Right atrium auricular region (tissue), 2 donors: ENCODE measurements around the gene DDI2. TPM values are rescaled to one million over a fixed set of nuclear protein-coding genes. Genes with fewer than 3 reads are reported as not detected.

ENCODE experiments used
- DNase-seq: peaks from one replicate; pipeline ENCODE4 v3.0.0-alpha.2; 2019; ENCODE audit warnings: low spot score
- H3K27ac ChIP-seq, 2 donors: fragments of 200-600 bp; sonication (generic); 1 replicate in 1 of 2; 2 replicates in 1 of 2; pipeline ENCODE4 v1.5.1; 2016 to 2019
- H3K27me3 ChIP-seq, 2 donors: fragments of 200-600 bp; sonication (generic); one replicate each; pipeline versions ENCODE4 v1.5.1 to v1.6.0; 2017 to 2019
- H3K36me3 ChIP-seq: fragments of 200-600 bp; sonication (generic); one replicate; pipeline ENCODE4 v1.5.1; 2016
- H3K4me1 ChIP-seq, 2 donors: fragments of 200-600 bp; sonication (generic); one replicate each; pipeline versions ENCODE4 v1.5.1 to v1.6.0; 2017 to 2019
- H3K4me3 ChIP-seq, 2 donors: fragments of 200-600 bp; sonication (generic); 1 replicate in 1 of 2; 2 replicates in 1 of 2; pipeline ENCODE4 v1.5.1; 2017 to 2019; ENCODE audit warnings: mild to moderate bottlenecking in 1 of 2, moderate library complexity in 1 of 2
- H3K9me3 ChIP-seq, 2 donors: fragments of 200-600 bp; sonication (generic); one replicate each; pipeline ENCODE4 v1.5.1; 2019
- CTCF ChIP-seq, 2 donors: fragments of 200-600 bp; sonication (generic); IDR thresholded peaks; one replicate each; pipeline ENCODE4 v1.5.1; 2019; ENCODE audit warnings: antibody characterized with exemption in 2 of 2
- total RNA-seq, 2 donors: library from RNA; depleted of rRNA; stranded (reverse); fragments of >200 nt; gene quantifications; one replicate each; pipeline ENCODE4 v1.1.0, GENCODE V29; 2016

The DDI2 gene
- total RNA-seq, 2 donors from 2014 or later, result 16.5 to 24.7 TPM

- Histone ChIP-seq H3K9me3 (no peaks in the 10 kb centered on the region), H3K4me3 (no peak overlapping the region), H3K4me1 (peaks cover 0 to 74% of the 10 kb centered on the region in 2 donors), H3K27me3 (no peaks in the 10 kb centered on the region), H3K27ac (peak overlapping the region; percentile 74 to 82), H3K36me3 (peaks cover 35% of the 10 kb centered on the region)
- no peak for DNase-seq
- no peak for TF ChIP-seq CTCF (IDR thresholded peaks at IDR 0.05)
These were observed 97.3 kb downstream of the DDI2 start for GRCh38 chr1:15714406-15715136.

DNA sequence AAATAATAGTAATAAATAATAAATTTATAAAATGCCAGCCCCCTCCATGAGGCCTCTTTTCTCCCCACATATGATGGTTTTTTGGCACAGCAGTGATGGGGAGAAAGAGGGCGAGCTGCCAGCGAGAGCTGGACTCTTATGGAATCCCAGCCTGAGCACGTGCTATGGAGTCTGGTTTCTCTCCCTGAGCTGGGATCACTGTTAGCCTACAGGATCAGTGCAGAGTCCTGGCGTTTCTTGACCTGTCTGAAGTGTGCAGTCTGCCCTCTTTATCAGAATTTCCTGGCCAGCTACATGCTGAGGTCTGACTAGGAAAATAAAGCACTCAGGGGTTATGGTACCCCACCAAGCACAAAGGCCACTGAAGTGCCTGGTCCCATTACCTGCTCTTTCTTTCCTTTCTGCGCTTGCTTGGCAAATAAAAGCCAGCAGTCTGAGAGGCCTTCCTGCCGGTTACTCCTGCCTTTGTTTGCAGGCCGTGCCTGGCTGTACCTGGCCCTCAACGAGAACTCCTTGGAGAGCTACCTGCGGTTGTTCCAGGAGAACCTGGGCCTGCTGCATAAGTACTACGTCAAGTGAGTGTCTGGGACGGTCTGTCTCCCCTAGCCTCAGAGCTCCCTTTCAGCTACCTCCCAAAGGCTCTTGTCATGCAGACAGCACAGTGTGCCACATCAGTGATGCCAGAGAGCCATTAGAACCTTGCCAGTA, 100.3 kb downstream of the DDI2 start:
- DNase-seq, result no peak
- Histone ChIP-seq H3K4me1 (peaks cover 0 to 74% of the 10 kb centered on the region in 2 donors), H3K27me3 (no peaks in the 10 kb centered on the region), H3K27ac (peak overlapping the region; percentile 57 to 74), H3K9me3 (no peaks in the 10 kb centered on the region), H3K4me3 (no peak overlapping the region), H3K36me3 (peaks cover 60% of the 10 kb centered on the region)
- TF ChIP-seq CTCF (IDR thresholded peaks at IDR 0.05), result no peak

- peak overlapping the region; percentile 57 to 74 for H3K27ac ChIP-seq
- TF ChIP-seq CTCF (IDR thresholded peaks at IDR 0.05), result no peak
- no peaks in the 10 kb centered on the region for H3K9me3 ChIP-seq
- peaks cover 0 to 68% of the 10 kb centered on the region in 2 donors for H3K4me1 ChIP-seq
- no peak overlapping the region for H3K4me3 ChIP-seq
- DNase-seq, result no peak
- H3K27me3 ChIP-seq, result no peaks in the 10 kb centered on the region
- peaks cover 66% of the 10 kb centered on the region for H3K36me3 ChIP-seq
These were observed 100.9 kb downstream of the DDI2 start for GRCh38 chr1:15718199-15718601.

Other genes starting within 250 kb of the DDI2 start
- 10 to 100 TPM; 13.7 to 23.9 TPM for gene EFHD2, start 207.6 kb upstream of the DDI2 start, total RNA-seq
- not detected for gene CTRC, start 179.0 kb upstream of the DDI2 start, total RNA-seq
- gene CELA2A, start 160.7 kb upstream of the DDI2 start, total RNA-seq, result not detected
- gene CELA2B, start 141.4 kb upstream of the DDI2 start, total RNA-seq, result not detected
- 10 to 100 TPM in 1 of 2 donors, 1 to 10 TPM in 1; 6.8 to 11.9 TPM for gene CASP9, start 93.2 kb upstream of the DDI2 start, total RNA-seq
- 10 to 100 TPM; 11.2 to 14.5 TPM for gene DNAJC16, start 90.6 kb upstream of the DDI2 start, total RNA-seq
- not detected for gene AGMAT, start 32.4 kb upstream of the DDI2 start, total RNA-seq
- gene PLEKHM2, start 66.9 kb downstream of the DDI2 start, total RNA-seq, result 10 to 100 TPM; 53.6 to 78.1 TPM
- 10 to 100 TPM in 1 of 2 donors, 1 to 10 TPM in 1; 4.2 to 16.1 TPM for gene SLC25A34, start 118.8 kb downstream of the DDI2 start, total RNA-seq
- gene TMEM82, start 125.0 kb downstream of the DDI2 start, total RNA-seq, result not detected
- 100 to 1,000 TPM in 1 of 2 donors, 10 to 100 TPM in 1; 66.6 to 124 TPM for gene FBLIM1, start 141.3 kb downstream of the DDI2 start, total RNA-seq
- 1 to 10 TPM; 1.6 to 5.5 TPM for gene UQCRHL, start 190.2 kb downstream of the DDI2 start, total RNA-seq
- 10 to 100 TPM; 25.0 to 32.9 TPM for gene SPEN, start 230.2 kb downstream of the DDI2 start, total RNA-seq